ENCODE measurements around the gene MAFB. TPM values are rescaled to one million over a fixed set of nuclear protein-coding genes. Genes with fewer than 3 reads are reported as not detected.

The MAFB gene
- total and polyA plus RNA-seq, 9 of the 15 experiments (the other 6 are each of a cell fraction or from before 2014, with no cell fraction given), result 0.04 TPM; not detected in 8

GRCh38 chr20:40638414-40638813 is 50.6 kb downstream of the MAFB start (continued):
- TF ChIP-seq ATF3 (IDR thresholded peaks at IDR 0.05) (no peak), ATF3 (CRISPR knock-in tag; conservative IDR thresholded peaks at IDR 0.05) (no peak), RNF219 (CRISPR knock-in tag; IDR thresholded peaks at IDR 0.05) (no peak), NCOA4 (IDR thresholded peaks at IDR 0.05; ENCODE audit: partially characterized antibody) (no peak), ZNF23 (CRISPR knock-in tag; IDR thresholded peaks at IDR 0.05) (no peak), ZSCAN29 (IDR thresholded peaks at IDR 0.05) (no peak), CHD1 (IDR thresholded peaks at IDR 0.05; ENCODE audit: low read length) (no peak), ZNF133 (CRISPR knock-in tag; IDR thresholded peaks at IDR 0.05) (no peak), ZNF175 (CRISPR knock-in tag; IDR thresholded peaks at IDR 0.05; ENCODE audit: low read depth) (no peak), SAFB2 (IDR thresholded peaks at IDR 0.05; ENCODE audit: borderline replicate concordance, low read depth, low read length, severe bottlenecking) (no peak)
